ENCODE measurements around the gene DPH3.

DPH3 gene

GRCh38 chr3:16243706-16244490 lies 20.8 kb downstream of the DPH3 start:
- peak; percentile 39 for DNase-seq (ENCODE audit: low read depth)
- TF ChIP-seq CTCF (IDR thresholded peaks at IDR 0.05; ENCODE audit: low read length, missing control alignments) = no peak
- H3K4me3 ChIP-seq (replicated peaks; ENCODE audit: low read depth, low read length) = no peak overlapping the region

GRCh38 chr3:16242177-16242576 lies 22.6 kb downstream of the DPH3 start:
- H3K4me3 ChIP-seq (replicated peaks; ENCODE audit: low read depth, low read length) = no peak overlapping the region
- no peak for DNase-seq (ENCODE audit: low read depth)
- no peak for TF ChIP-seq CTCF (IDR thresholded peaks at IDR 0.05; ENCODE audit: low read length, missing control alignments)

- H3K4me3 ChIP-seq (replicated peaks; ENCODE audit: low read depth, low read length) = no peak overlapping the region
- DNase-seq (ENCODE audit: low read depth) = no peak
- no peak for TF ChIP-seq CTCF (IDR thresholded peaks at IDR 0.05; ENCODE audit: low read length, missing control alignments)
Measured at GRCh38 chr3:16241225-16241624, 23.5 kb downstream of the DPH3 start.

- DNase-seq (ENCODE audit: low read depth) = peak; percentile 85
- TF ChIP-seq CTCF (IDR thresholded peaks at IDR 0.05; ENCODE audit: low read length, missing control alignments) = no peak
- no peak overlapping the region for H3K4me3 ChIP-seq (replicated peaks; ENCODE audit: low read depth, low read length)
Measured at GRCh38 chr3:16240229-16241023, 24.3 kb downstream of the DPH3 start.

- DNase-seq (ENCODE audit: low read depth) = peak; percentile 28
- no peak overlapping the region for H3K4me3 ChIP-seq (replicated peaks; ENCODE audit: low read depth, low read length)
- no peak for TF ChIP-seq CTCF (IDR thresholded peaks at IDR 0.05; ENCODE audit: low read length, missing control alignments)
Measured at GRCh38 chr3:16239780-16240179, 25.0 kb downstream of the DPH3 start.

GRCh38 chr3:16239086-16239770 lies 25.5 kb downstream of the DPH3 start:
- peak; percentile 14 for DNase-seq (ENCODE audit: low read depth)
- TF ChIP-seq CTCF (IDR thresholded peaks at IDR 0.05; ENCODE audit: low read length, missing control alignments) = no peak
- H3K4me3 ChIP-seq (replicated peaks; ENCODE audit: low read depth, low read length) = no peak overlapping the region
